Fibroblast of the aortic adventitia (primary cell): ENCODE data around the gene BTG2. TPM values are rescaled to one million over a fixed set of nuclear protein-coding genes. Genes with fewer than 3 reads are reported as not detected.
"Not testable (repeated sequence)": the region's sequence is repeated elsewhere in the genome, so short reads cannot be mapped to it uniquely, and the experiment has no call there.

Source experiments
- DNase-seq: peaks from one replicate; pipeline ENCODE4 v3.0.0-alpha.2; 2010; ENCODE audit warnings: low read depth
- H3K4me3 ChIP-seq: 2 replicates; pipeline ENCODE4 v1.5.1; 2011; ENCODE audit warnings: low read depth, mild to moderate bottlenecking, control low read depth, low read length, moderate library complexity
- CTCF ChIP-seq: IDR thresholded peaks from 2 replicates; pipeline ENCODE4 v1.5.1; 2011; ENCODE audit warnings: mild to moderate bottlenecking, low read length, control low read depth, inconsistent platforms; ENCODE audit not compliant: insufficient read depth
- total RNA-seq: library from RNA; depleted of rRNA; stranded (reverse); fragments of >200 nt; gene quantifications from 2 replicates; pipeline ENCODE4 v1.2.3, GENCODE V29; 2012; ENCODE audit warnings: low replicate concordance

BTG2 gene
- total RNA-seq, 1 donor: 16.7 TPM

GRCh38 chr1:203296460-203297073 is 8.8 kb upstream of the BTG2 start:
- DNase-seq: peak; percentile 85
- H3K4me3 ChIP-seq: no peak overlapping the region
- TF ChIP-seq CTCF: no peak

- H3K4me3 ChIP-seq: no peak overlapping the region
- no peak for TF ChIP-seq CTCF
- DNase-seq: no peak
These were observed 6.2 kb upstream of the BTG2 start for GRCh38 chr1:203299169-203299568.

GRCh38 chr1:203299719-203300429 is 5.4 kb upstream of the BTG2 start:
- not testable (repeated sequence) for H3K4me3 ChIP-seq, DNase-seq

DNA sequence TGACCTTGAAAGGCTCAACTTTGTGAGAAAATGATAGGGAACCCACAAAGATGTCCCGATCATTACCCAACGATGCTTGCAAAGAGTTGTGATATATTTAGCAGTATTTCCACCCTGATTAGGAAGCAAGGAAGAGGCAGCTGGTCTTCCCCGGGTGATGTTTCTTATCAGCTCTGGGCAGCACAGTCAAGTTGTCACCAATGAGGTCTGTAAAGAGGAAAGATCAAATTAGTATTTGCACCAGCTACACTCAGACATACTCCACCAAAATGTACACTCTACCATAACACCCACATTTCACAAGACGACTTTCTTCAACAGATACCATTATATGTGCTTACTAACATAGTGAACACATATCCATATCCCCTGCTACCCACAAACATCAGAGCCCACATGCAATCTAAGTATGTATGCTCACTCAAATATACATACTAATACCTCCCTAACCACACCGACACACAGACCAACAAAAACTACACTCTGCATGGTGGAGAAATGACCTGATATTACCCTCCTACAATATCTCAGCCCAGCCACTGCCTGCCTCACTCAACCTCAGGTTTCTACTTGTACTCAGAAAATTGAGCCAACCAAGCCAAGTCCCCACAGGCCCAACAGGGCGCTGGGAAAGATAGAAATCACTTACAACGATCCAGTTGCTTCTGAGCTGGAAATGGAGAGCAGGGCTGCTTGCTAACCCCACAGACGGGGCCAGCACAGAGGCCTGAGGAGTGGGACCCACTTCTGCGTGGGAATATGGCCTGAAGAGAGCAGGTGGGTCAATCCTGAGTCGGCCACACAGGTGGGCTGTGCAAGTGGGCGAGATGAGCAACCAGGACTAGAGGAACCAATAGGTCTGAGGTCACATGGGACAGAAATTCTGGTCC is 4.6 kb upstream of the BTG2 start:
- DNase-seq: no peak
- H3K4me3 ChIP-seq: no peak overlapping the region
- TF ChIP-seq CTCF: no peak

GRCh38 chr1:203301331-203301668 is 4.0 kb upstream of the BTG2 start:
- TF ChIP-seq CTCF: no peak
- DNase-seq: no peak
- no peak overlapping the region for H3K4me3 ChIP-seq

- no peak for TF ChIP-seq CTCF
- DNase-seq: no peak
- H3K4me3 ChIP-seq: no peak overlapping the region
These were observed 2.9 kb upstream of the BTG2 start for GRCh38 chr1:203302456-203302855.

DNA sequence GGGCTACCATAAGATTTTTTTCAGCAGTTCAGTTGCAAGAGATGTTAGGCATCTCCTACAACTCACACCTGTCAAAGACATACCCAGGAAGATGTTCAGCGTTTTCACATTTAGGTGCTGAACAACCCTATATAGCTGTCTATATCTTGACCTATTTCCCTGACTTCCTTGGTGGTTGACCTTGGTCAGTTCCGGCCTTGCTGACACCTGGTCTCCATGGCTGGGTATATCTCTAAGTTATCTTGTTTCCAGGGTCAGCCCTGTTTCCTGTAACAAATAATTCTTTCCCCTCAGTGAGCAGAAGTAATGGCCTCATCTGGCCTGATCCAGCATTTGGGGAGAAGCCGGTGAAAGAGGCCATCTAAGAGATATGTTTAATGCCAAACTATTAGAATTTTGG is 2.4 kb upstream of the BTG2 start:
- no peak for DNase-seq
- no peak for TF ChIP-seq CTCF
- H3K4me3 ChIP-seq: no peak overlapping the region
